ENCODE measurements around the gene APOL5. TPM values are rescaled to one million over a fixed set of nuclear protein-coding genes. Genes with fewer than 3 reads are reported as not detected.

APOL5 gene
- total RNA-seq, 1 experiment from 2014 or later: not detected

DNA sequence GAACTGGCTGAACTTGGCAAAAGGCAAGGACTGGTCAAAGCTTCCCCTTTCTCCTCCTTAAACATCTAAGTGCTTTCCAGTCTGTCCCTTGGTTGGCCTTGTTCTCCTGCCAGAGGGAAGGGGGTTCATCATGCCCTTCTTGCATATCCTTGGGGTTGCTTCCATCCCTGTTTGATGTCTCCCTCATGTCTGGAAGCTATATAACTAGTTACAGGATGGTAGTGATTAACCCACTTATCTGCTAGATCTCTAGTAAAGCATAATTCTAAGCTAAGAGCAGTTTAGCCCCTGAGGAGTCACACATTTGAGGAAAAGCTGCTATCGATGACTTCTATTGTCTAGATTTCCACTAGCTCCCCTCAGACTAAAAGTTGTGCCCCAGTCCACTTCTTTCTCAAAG is 22.9 kb downstream of the APOL5 start (continued):
- TF ChIP-seq FOXP1 (CRISPR knock-in tag; IDR thresholded peaks at IDR 0.05; ENCODE audit: borderline replicate concordance): no peak
- no peak for TF ChIP-seq E2F5 (CRISPR knock-in tag; IDR thresholded peaks at IDR 0.05)
- TF ChIP-seq, protein P1, sequence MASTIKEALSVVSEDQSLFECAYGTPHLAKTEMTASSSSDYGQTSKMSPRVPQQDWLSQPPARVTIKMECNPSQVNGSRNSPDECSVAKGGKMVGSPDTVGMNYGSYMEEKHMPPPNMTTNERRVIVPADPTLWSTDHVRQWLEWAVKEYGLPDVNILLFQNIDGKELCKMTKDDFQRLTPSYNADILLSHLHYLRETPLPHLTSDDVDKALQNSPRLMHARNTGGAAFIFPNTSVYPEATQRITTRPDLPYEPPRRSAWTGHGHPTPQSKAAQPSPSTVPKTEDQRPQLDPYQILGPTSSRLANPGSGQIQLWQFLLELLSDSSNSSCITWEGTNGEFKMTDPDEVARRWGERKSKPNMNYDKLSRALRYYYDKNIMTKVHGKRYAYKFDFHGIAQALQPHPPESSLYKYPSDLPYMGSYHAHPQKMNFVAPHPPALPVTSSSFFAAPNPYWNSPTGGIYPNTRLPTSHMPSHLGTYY (CRISPR knock-in tag; IDR thresholded peaks at IDR 0.05): no peak
- TF ChIP-seq NR2C2 (CRISPR knock-in tag; IDR thresholded peaks at IDR 0.05): no peak
- TF ChIP-seq, protein P2, sequence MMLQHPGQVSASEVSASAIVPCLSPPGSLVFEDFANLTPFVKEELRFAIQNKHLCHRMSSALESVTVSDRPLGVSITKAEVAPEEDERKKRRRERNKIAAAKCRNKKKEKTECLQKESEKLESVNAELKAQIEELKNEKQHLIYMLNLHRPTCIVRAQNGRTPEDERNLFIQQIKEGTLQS (CRISPR knock-in tag; conservative IDR thresholded peaks at IDR 0.05): no peak
- TF ChIP-seq HMGA2 (CRISPR knock-in tag; IDR thresholded peaks at IDR 0.05): no peak
- no peak for TF ChIP-seq ZNF232 (CRISPR knock-in tag; IDR thresholded peaks at IDR 0.05)

DNA sequence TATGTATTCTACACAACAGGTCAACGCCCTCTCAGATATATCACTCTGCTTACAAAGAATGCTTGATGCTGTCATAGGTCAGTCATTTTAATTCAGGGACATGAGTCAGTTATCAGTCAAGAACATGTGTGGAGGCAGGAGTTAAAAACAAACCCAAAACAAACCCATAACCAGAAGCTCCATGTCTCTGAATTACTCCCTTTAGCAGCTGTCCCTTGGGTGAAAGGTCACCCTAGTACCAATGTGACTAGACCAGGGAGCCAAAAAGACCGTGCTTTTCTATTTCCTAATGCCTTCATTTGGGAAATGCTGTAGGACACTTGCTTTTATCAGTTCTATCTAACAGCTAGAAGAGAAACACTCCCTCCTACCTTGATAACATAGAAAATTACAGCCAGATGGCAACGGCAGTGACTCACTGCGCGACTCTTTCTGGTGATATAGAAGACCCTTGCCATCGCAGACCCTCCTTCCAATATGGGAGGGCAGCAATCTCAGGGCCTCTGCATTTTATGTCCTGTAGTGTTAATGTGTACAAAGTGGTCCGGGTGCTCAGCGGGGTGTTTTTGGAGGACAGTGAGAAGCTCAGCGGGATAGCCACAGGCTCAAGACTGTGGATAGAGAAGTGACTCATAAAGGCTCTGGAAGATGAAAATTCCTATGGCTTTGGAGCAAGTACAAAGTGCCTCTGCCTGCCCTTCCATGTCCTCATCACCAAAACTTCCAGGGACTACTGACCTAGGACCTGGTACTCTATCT is 24.8 kb downstream of the APOL5 start:
- TF ChIP-seq PREB (CRISPR knock-in tag; IDR thresholded peaks at IDR 0.05; ENCODE audit: borderline replicate concordance): no peak
- peaks cover 19% of the 10 kb centered on the region for H3K36me3 Mint-ChIP-seq
- H3K4me3 Mint-ChIP-seq: no peak overlapping the region
- H3K27me3 Mint-ChIP-seq (ENCODE audit: low read depth): no peaks in the 10 kb centered on the region
- POLR2A ChIA-PET: no interaction called here
- CTCF ChIA-PET: interaction anchor here (0.6 to 1.6 kb wide), 5 partner anchors 25 to 323 kb away, joined by 4 to 6 read pairs (median 4); partner anchors contain the start of gene APOL5
- ATAC-seq (no peak), DNase-seq (ENCODE audit: low spot score) (no peak)
- peaks cover 42% of the 10 kb centered on the region for H3K4me1 Mint-ChIP-seq
- peak overlapping the region; percentile 50; the same call in 1 of the 2 replicates for H3K27ac Mint-ChIP-seq
- no peaks in the 10 kb centered on the region for H3K9me3 Mint-ChIP-seq

- peaks cover 10% of the 10 kb centered on the region for H3K36me3 Mint-ChIP-seq
These were observed 25.7 kb downstream of the APOL5 start for GRCh38 chr22:35743326-35743860.

GRCh38 chr22:35746248-35746647 is 28.6 kb downstream of the APOL5 start:
- POLR2A ChIA-PET: no interaction called here
- Mint-ChIP-seq H3K36me3 (peaks cover 10% of the 10 kb centered on the region), H3K4me1 (peaks cover 68% of the 10 kb centered on the region), H3K27me3 (ENCODE audit: low read depth) (no peaks in the 10 kb centered on the region), H3K27ac (peak overlapping the region; percentile 61; the same call in 1 of the 2 replicates), H3K4me3 (no peak overlapping the region), H3K9me3 (no peaks in the 10 kb centered on the region)
- ATAC-seq (no peak), DNase-seq (ENCODE audit: low spot score) (no peak)
- CTCF ChIA-PET: no interaction called here
- TF ChIP-seq USF2 (CRISPR knock-in tag; IDR thresholded peaks at IDR 0.05) (no peak), GABPB1 (CRISPR knock-in tag; IDR thresholded peaks at IDR 0.05) (no peak), HMGA2 (CRISPR knock-in tag; IDR thresholded peaks at IDR 0.05) (no peak), HMGXB4 (CRISPR knock-in tag; IDR thresholded peaks at IDR 0.05) (no peak), KAT7 (CRISPR knock-in tag; IDR thresholded peaks at IDR 0.05; ENCODE audit: borderline replicate concordance) (no peak)
- TF ChIP-seq, protein P3, sequence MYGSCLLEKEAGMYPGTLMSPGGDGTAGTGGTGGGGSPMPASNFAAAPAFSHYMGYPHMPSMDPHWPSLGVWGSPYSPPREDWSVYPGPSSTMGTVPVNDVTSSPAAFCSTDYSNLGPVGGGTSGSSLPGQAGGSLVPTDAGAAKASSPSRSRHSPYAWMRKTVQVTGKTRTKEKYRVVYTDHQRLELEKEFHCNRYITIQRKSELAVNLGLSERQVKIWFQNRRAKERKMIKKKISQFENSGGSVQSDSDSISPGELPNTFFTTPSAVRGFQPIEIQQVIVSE (CRISPR knock-in tag; IDR thresholded peaks at IDR 0.05; ENCODE audit: borderline replicate concordance): no peak

More at GRCh38 chr22:35743326-35743860, 25.7 kb downstream of the APOL5 start:
- Mint-ChIP-seq H3K4me1 (peaks cover 51% of the 10 kb centered on the region), H3K9me3 (no peaks in the 10 kb centered on the region), H3K27ac (0 out of 2 replicates have a peak overlapping the region, but pooled peaks have one; percentile 63), H3K27me3 (ENCODE audit: low read depth) (no peaks in the 10 kb centered on the region), H3K4me3 (no peak overlapping the region)
- ChIA-PET CTCF (no interaction called here), POLR2A (no interaction called here)
- ATAC-seq: no peak
- DNase-seq (ENCODE audit: low spot score): no peak
- TF ChIP-seq ZSCAN18 (CRISPR knock-in tag; IDR thresholded peaks at IDR 0.05): no peak
- TF ChIP-seq, protein P4, sequence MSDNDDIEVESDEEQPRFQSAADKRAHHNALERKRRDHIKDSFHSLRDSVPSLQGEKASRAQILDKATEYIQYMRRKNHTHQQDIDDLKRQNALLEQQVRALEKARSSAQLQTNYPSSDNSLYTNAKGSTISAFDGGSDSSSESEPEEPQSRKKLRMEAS (CRISPR knock-in tag; IDR thresholded peaks at IDR 0.05): no peak
- TF ChIP-seq FOXJ3 (CRISPR knock-in tag; IDR thresholded peaks at IDR 0.05; ENCODE audit: borderline replicate concordance): no peak
- TF ChIP-seq NR1H2 (CRISPR knock-in tag; IDR thresholded peaks at IDR 0.05): no peak
